K562 (cell line): ENCODE results near the gene USP4.

Experiments used
- CBX2 ChIP-seq: fragments of 200-600 bp; sonication (generic); IDR thresholded peaks from one replicate; pipeline ENCODE4 v1.6.1; 2012; ENCODE audit warnings: mild to moderate bottlenecking, low read length, inconsistent platforms; ENCODE audit not compliant: insufficient read depth, poor library complexity, severe bottlenecking
- LARP7 ChIP-seq: fragments of 450-650 bp; IDR thresholded peaks from 2 replicates; pipeline ENCODE4 v1.6.1; 2016
- RFX5 ChIP-seq: IDR thresholded peaks from 2 replicates; pipeline ENCODE4 v1.6.1; 2011; ENCODE audit warnings: low read depth, mild to moderate bottlenecking, improper control_type of control experiment, low read length
- TF ChIP-seq, protein P1 (sequence below), 2 experiments: fragments of 450-650 bp; formaldehyde crosslinking in 1 of 2; IDR thresholded peaks; 2 replicates each; pipeline versions ENCODE4 v1.4.0 to v1.6.1; 2014 to 2020; ENCODE audit warnings: mild to moderate bottlenecking in 2 of 2, borderline replicate concordance in 1 of 2, low read depth in 1 of 2
- TF ChIP-seq, protein P2 (sequence below), 3 experiments: IDR thresholded peaks in 2 of 3; conservative IDR thresholded peaks in 1 of 3; 2 replicates each; pipeline ENCODE4 v1.5.1; 2011 to 2012; ENCODE audit warnings: low read length in 3 of 3, mild to moderate bottlenecking in 3 of 3, control low read depth in 2 of 3, improper control_type of control experiment in 1 of 3, inconsistent platforms in 1 of 3, low read depth in 1 of 3, mixed read lengths in 1 of 3, moderate library complexity in 1 of 3; ENCODE audit not compliant: insufficient read depth in 2 of 3

DNA sequence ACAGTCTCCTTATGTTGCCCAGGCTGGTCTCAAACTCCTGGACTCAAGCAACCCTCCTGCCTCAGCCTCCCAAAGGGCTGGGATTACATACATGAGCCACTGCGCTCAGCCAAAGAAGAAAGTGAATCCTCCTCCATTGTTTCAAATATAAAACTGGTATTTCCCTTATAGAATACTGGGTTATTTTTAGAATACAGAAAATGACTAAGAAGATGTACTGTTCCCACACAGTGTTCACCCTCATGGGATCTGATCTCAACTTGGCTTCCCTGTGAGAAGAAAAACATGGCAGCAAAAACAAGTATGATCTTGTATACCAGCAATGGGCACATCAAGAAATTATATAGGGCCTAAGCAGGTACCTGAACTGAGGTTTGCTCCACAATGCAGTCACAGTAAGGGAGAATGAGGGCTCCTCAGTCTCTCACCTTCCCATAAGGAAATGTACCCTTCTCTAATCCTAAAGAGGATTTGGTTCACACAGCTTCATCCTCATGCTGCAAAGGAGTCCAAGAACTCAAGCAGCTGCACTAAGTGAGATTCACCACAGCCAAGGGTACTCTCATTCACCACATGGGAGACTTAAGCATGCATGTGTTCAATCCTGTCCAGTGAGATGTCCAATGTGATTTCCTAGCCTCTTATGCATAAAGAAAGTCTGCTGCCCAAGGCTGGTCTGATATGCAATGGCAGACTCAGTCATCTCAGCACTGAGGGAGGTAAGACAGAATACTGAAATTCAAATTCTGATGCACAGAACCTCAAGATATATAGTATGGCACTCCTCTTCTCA is 25.8 kb downstream of the USP4 start:
- TF ChIP-seq, protein P1, sequence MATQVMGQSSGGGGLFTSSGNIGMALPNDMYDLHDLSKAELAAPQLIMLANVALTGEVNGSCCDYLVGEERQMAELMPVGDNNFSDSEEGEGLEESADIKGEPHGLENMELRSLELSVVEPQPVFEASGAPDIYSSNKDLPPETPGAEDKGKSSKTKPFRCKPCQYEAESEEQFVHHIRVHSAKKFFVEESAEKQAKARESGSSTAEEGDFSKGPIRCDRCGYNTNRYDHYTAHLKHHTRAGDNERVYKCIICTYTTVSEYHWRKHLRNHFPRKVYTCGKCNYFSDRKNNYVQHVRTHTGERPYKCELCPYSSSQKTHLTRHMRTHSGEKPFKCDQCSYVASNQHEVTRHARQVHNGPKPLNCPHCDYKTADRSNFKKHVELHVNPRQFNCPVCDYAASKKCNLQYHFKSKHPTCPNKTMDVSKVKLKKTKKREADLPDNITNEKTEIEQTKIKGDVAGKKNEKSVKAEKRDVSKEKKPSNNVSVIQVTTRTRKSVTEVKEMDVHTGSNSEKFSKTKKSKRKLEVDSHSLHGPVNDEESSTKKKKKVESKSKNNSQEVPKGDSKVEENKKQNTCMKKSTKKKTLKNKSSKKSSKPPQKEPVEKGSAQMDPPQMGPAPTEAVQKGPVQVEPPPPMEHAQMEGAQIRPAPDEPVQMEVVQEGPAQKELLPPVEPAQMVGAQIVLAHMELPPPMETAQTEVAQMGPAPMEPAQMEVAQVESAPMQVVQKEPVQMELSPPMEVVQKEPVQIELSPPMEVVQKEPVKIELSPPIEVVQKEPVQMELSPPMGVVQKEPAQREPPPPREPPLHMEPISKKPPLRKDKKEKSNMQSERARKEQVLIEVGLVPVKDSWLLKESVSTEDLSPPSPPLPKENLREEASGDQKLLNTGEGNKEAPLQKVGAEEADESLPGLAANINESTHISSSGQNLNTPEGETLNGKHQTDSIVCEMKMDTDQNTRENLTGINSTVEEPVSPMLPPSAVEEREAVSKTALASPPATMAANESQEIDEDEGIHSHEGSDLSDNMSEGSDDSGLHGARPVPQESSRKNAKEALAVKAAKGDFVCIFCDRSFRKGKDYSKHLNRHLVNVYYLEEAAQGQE (IDR thresholded peaks at IDR 0.05; ENCODE audit: borderline replicate concordance), result no peak
- TF ChIP-seq, protein P1 (CRISPR knock-in tag; IDR thresholded peaks at IDR 0.05; ENCODE audit: low read depth), result no peak
- TF ChIP-seq LARP7 (no peak), CBX2 (no peak), RFX5 (no peak)
- TF ChIP-seq, protein P2, sequence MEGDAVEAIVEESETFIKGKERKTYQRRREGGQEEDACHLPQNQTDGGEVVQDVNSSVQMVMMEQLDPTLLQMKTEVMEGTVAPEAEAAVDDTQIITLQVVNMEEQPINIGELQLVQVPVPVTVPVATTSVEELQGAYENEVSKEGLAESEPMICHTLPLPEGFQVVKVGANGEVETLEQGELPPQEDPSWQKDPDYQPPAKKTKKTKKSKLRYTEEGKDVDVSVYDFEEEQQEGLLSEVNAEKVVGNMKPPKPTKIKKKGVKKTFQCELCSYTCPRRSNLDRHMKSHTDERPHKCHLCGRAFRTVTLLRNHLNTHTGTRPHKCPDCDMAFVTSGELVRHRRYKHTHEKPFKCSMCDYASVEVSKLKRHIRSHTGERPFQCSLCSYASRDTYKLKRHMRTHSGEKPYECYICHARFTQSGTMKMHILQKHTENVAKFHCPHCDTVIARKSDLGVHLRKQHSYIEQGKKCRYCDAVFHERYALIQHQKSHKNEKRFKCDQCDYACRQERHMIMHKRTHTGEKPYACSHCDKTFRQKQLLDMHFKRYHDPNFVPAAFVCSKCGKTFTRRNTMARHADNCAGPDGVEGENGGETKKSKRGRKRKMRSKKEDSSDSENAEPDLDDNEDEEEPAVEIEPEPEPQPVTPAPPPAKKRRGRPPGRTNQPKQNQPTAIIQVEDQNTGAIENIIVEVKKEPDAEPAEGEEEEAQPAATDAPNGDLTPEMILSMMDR (IDR thresholded peaks at IDR 0.05 in 2 of 3, conservative IDR thresholded peaks at IDR 0.05 in 1 of 3; ENCODE audit: insufficient read depth in 2 of 3, low read depth in 1 of 3, low read length in 3 of 3), result no peak
